Measurements from ENCODE around the gene AVL9.

- TF ChIP-seq FOXK2 (IDR thresholded peaks at IDR 0.05) (no peak), BHLHE40 (IDR thresholded peaks at IDR 0.05; ENCODE audit: borderline replicate concordance) (no peak), ARNT (IDR thresholded peaks at IDR 0.05) (no peak)
These were observed 41.8 kb upstream of the AVL9 start for GRCh38 chr7:32453341-32454011.

All from HEK293T (cell line).